ENCODE measurements around the gene PLAGL2. TPM values are rescaled to one million over a fixed set of nuclear protein-coding genes. Genes with fewer than 3 reads are reported as not detected.

The PLAGL2 gene
- total RNA-seq, 4 donors from 2014 or later: 2.3 to 15.0 (median 4.9) TPM

DNA sequence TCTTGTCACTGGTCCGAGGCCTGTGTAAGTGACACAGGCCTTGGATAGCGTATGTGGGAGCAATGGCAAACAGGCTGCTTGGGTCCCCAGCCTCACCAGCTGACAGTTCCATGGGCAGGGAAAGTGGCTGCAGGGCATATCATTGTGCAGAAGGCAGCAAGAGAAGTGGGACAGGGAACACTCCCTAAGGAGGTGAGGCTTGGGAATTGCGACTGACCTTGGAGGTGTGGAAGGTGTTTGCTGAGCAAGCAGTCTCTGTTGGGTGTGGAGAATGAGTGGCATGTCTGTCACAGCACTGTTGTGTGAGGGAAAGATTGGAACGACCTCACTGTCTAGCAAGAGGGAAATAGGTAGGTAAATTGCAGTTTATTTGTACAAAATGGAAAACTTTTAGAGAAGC, 16.9 kb upstream of the PLAGL2 start:
- no peak for DNase-seq
- intact Hi-C loops (cut with DNase I; ENCODE audit: low total_unique reads): no loop called here
- H3K4me3 ChIP-seq: no peak overlapping the region
- no peak overlapping the region for H3K27ac ChIP-seq
- no peaks in the 10 kb centered on the region for H3K9me3 ChIP-seq
- no peaks in the 10 kb centered on the region for H3K36me3 ChIP-seq
- H3K4me1 ChIP-seq: no peaks in the 10 kb centered on the region
- H3K27me3 ChIP-seq: no peaks in the 10 kb centered on the region
- TF ChIP-seq POLR2A (IDR thresholded peaks at IDR 0.05): no peak
- TF ChIP-seq, protein P1, sequence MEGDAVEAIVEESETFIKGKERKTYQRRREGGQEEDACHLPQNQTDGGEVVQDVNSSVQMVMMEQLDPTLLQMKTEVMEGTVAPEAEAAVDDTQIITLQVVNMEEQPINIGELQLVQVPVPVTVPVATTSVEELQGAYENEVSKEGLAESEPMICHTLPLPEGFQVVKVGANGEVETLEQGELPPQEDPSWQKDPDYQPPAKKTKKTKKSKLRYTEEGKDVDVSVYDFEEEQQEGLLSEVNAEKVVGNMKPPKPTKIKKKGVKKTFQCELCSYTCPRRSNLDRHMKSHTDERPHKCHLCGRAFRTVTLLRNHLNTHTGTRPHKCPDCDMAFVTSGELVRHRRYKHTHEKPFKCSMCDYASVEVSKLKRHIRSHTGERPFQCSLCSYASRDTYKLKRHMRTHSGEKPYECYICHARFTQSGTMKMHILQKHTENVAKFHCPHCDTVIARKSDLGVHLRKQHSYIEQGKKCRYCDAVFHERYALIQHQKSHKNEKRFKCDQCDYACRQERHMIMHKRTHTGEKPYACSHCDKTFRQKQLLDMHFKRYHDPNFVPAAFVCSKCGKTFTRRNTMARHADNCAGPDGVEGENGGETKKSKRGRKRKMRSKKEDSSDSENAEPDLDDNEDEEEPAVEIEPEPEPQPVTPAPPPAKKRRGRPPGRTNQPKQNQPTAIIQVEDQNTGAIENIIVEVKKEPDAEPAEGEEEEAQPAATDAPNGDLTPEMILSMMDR (IDR thresholded peaks at IDR 0.05): no peak

DNA sequence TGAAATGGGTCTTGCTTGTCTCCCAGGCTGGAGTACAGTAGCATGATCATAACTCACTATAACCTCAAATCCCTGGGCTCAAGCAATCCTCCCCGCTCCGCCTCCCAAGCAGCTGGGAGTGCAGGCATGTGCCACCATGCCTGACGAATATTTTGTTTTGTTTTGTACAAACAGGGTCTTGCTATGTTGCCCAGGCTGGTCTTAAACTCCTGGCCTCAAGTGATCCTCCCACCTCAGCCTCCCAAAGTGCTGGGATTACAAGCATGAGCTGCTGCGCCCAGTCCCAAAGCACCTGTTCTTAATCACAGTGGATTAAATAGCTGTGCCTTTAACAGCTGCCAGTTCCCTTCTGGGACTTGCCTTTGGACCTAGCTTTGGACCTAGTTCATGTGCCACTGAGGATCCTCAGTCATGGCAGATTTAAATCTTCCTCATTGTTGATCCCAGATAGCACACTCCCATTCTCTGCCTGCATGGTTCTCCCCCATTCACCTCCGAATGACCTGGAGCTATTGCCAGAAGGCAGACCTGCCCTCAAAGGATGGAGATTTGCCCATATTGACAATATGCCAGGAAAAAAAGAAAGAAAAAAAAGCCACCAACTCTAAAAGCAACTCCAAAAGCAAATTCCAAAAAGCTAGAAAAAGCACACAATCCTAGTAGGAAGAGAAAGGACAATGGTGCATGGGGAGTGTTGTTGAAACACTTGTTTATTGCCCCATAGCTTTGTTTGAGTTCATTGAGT, 10.8 kb upstream of the PLAGL2 start:
- no peak for DNase-seq
- no peaks in the 10 kb centered on the region for H3K9me3 ChIP-seq
- H3K4me1 ChIP-seq: no peaks in the 10 kb centered on the region
- H3K36me3 ChIP-seq: no peaks in the 10 kb centered on the region
- H3K4me3 ChIP-seq: no peak overlapping the region
- intact Hi-C loops (cut with DNase I; ENCODE audit: low total_unique reads): no loop called here
- no peak overlapping the region for H3K27ac ChIP-seq
- TF ChIP-seq POLR2A (IDR thresholded peaks at IDR 0.05): no peak
- TF ChIP-seq, protein P1 (IDR thresholded peaks at IDR 0.05): no peak
- H3K27me3 ChIP-seq: no peaks in the 10 kb centered on the region

DNA sequence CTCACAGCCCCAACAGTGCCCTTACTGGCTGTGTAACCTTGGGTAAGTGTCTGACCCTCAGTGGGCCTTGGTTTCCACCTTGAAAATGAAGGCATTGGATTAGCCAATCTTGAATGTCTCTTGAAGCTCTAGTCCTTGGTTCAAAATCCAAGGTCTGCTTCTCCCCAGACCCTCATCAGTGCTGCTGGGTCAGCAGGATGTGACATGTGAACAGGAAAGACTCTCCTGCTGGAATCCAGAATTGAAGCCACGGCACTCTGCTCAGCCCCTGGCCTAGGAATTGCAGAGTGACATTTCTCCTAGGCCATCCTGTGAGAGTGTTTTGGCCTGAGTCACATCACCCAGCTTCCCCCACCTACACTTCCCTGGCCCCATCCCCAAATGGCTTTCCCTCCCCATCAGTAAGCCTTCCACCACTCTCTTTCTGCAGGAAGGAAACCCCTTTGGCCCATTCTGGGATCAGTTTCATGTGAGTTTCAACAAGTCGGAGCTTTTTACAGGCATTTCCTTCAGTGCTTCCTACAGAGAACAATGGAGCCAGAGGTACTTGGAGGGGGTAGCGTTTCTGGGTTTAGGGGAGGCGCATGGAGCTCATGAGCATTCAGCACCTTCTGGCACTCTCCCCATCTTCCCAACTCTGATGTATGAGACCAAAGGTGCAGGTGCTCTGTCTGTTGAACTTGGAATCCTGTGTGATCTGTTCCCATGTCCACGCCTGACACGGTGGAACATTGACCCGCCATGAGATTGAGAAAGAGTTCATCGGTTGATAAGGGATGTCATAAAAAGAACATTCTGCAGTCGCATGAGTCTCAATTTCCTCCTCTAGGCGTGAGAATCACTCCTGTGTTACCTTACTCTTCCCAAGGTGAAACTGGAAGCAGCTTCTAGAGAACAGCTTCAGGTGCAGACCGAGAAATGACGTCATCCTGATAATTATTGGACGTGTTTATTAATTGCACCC, 8.9 kb upstream of the PLAGL2 start:
- no peak overlapping the region for H3K4me3 ChIP-seq
- intact Hi-C loops (cut with DNase I; ENCODE audit: low total_unique reads): no loop called here
- no peaks in the 10 kb centered on the region for H3K4me1 ChIP-seq
- no peaks in the 10 kb centered on the region for H3K9me3 ChIP-seq
- no peak overlapping the region for H3K27ac ChIP-seq
- H3K27me3 ChIP-seq: no peaks in the 10 kb centered on the region
- DNase-seq: no peak
- H3K36me3 ChIP-seq: no peaks in the 10 kb centered on the region
- TF ChIP-seq POLR2A (IDR thresholded peaks at IDR 0.05): no peak

DNA sequence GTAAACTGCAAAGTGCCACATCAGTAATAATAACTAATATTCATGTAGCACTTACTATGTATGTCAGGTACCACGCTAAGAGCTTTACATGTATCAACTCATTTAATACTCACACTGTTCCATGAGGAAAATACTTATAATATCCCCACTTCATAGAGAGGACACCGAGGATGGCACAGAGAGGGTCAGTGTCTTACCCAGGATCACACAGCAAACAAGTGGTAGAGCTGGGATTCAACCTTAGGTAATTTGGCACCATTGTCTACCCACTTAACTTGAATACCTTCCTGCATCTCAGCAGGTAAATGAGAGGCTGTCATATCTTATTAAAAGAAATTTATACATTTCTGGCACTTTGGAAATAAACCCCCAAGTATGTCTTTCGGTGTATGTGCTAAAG, 8.2 kb upstream of the PLAGL2 start:
- TF ChIP-seq, protein P1 (IDR thresholded peaks at IDR 0.05): no peak
- TF ChIP-seq POLR2A (IDR thresholded peaks at IDR 0.05): no peak
- Histone ChIP-seq H3K27ac (no peak overlapping the region), H3K27me3 (no peaks in the 10 kb centered on the region), H3K36me3 (no peaks in the 10 kb centered on the region), H3K9me3 (no peaks in the 10 kb centered on the region), H3K4me1 (no peaks in the 10 kb centered on the region), H3K4me3 (no peak overlapping the region)
- no peak for DNase-seq
- intact Hi-C loops (cut with DNase I; ENCODE audit: low total_unique reads): no loop called here

DNA sequence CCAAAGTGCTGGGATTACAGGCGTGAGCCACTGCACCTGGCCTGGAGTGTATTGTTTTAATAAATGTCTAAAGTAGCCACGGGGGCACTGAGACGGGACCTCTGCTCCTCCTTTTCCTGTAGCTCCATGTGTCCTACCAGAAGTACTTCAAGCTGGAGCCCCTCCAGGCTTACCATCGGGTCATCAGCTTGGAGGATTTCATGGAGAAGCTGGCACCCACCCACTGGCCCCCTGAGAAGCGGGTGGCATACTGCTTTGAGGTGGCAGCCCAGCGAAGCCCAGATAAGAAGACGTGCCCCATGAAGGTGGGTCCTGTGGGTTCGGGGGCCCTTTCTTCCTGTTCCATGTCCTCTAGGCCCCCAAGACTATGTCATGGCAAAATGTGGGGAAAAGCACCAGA, 7.6 kb upstream of the PLAGL2 start:
- Histone ChIP-seq H3K27ac (no peak overlapping the region), H3K27me3 (no peaks in the 10 kb centered on the region), H3K4me3 (no peak overlapping the region), H3K36me3 (no peaks in the 10 kb centered on the region), H3K9me3 (no peaks in the 10 kb centered on the region), H3K4me1 (no peaks in the 10 kb centered on the region)
- no peak for TF ChIP-seq POLR2A (IDR thresholded peaks at IDR 0.05)
- TF ChIP-seq, protein P1 (IDR thresholded peaks at IDR 0.05): no peak
- no peak for DNase-seq
- intact Hi-C loops (cut with DNase I; ENCODE audit: low total_unique reads): no loop called here

All from uterus (tissue), 4 donors.